ENCODE results near the gene ACSL5. TPM values are rescaled to one million over a fixed set of nuclear protein-coding genes. Genes with fewer than 3 reads are reported as not detected.

The ACSL5 gene
- total and polyA plus RNA-seq, 3 donors from 2014 or later = 10.1 to 20.1 (median 11.4) TPM

DNA sequence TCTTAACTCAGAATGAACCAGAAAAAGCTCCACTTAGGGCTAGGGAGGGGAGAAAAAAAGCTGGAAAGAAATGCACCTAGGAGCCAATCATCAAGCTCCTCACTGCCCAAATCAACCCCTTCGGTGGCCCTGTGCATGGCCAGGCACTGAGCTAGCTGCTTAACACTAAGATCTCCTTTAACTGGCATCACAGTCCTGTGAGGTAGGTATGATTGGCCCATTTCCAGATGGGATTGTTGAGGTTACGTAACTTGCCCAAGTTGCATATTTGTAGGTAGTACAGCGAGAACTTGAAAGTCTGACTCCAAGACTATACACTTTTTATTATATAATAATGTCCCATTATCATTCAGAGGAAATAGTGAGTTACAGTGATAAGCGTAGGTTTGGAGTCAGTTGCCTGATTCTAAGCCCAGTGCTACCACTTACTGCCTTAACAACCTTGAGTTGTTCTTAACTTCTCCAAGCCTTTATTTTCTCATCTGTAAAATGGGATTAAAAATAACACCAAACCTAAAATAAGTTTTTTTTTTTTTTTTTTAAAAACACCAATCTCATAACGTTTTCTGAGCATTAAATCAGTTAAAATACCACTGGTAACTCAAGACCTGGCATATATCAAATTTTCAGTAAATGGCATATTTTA, 37.2 kb upstream of the ACSL5 start:
- H3K36me3 ChIP-seq (ENCODE audit: low read depth, missing control alignments) = no peaks in the 10 kb centered on the region
- H3K27ac ChIP-seq = no peak overlapping the region
- H3K9me3 ChIP-seq = no peaks in the 10 kb centered on the region
- H3K4me3 ChIP-seq = no peak overlapping the region
- peaks cover under 1% of the 10 kb centered on the region for H3K4me1 ChIP-seq
- H3K27me3 ChIP-seq = no peaks in the 10 kb centered on the region
- WGBS, 2 donors = 86% methylated on average over 5 of the region's 5 CpGs
- TF ChIP-seq POLR2A (IDR thresholded peaks at IDR 0.05) = no peak
- TF ChIP-seq, protein P1, sequence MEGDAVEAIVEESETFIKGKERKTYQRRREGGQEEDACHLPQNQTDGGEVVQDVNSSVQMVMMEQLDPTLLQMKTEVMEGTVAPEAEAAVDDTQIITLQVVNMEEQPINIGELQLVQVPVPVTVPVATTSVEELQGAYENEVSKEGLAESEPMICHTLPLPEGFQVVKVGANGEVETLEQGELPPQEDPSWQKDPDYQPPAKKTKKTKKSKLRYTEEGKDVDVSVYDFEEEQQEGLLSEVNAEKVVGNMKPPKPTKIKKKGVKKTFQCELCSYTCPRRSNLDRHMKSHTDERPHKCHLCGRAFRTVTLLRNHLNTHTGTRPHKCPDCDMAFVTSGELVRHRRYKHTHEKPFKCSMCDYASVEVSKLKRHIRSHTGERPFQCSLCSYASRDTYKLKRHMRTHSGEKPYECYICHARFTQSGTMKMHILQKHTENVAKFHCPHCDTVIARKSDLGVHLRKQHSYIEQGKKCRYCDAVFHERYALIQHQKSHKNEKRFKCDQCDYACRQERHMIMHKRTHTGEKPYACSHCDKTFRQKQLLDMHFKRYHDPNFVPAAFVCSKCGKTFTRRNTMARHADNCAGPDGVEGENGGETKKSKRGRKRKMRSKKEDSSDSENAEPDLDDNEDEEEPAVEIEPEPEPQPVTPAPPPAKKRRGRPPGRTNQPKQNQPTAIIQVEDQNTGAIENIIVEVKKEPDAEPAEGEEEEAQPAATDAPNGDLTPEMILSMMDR (IDR thresholded peaks at IDR 0.05) = no peak
- no peak for DNase-seq
- intact Hi-C loops (cut with DNase I; ENCODE audit: low total_unique reads) = no loop called here

GRCh38 chr10:112338957-112339356, 35.0 kb upstream of the ACSL5 start:
- no peaks in the 10 kb centered on the region for H3K4me1 ChIP-seq
- H3K36me3 ChIP-seq (ENCODE audit: low read depth, missing control alignments) = no peaks in the 10 kb centered on the region
- no peaks in the 10 kb centered on the region for H3K27me3 ChIP-seq
- WGBS, 2 donors = 78 to 91% methylated on average over 3 of the region's 3 CpGs
- no peak for DNase-seq
- intact Hi-C loops (cut with DNase I; ENCODE audit: low total_unique reads) = no loop called here
- no peak overlapping the region for H3K27ac ChIP-seq
- no peak overlapping the region for H3K4me3 ChIP-seq
- H3K9me3 ChIP-seq = no peaks in the 10 kb centered on the region
- no peak for TF ChIP-seq POLR2A (IDR thresholded peaks at IDR 0.05)
- TF ChIP-seq, protein P1 (IDR thresholded peaks at IDR 0.05) = no peak

- Histone ChIP-seq H3K4me1 (no peaks in the 10 kb centered on the region), H3K27me3 (no peaks in the 10 kb centered on the region), H3K27ac (no peak overlapping the region), H3K4me3 (no peak overlapping the region), H3K36me3 (ENCODE audit: low read depth, missing control alignments) (no peaks in the 10 kb centered on the region), H3K9me3 (no peaks in the 10 kb centered on the region)
- TF ChIP-seq POLR2A (IDR thresholded peaks at IDR 0.05) = no peak
- TF ChIP-seq, protein P1 (IDR thresholded peaks at IDR 0.05) = no peak
- no peak for DNase-seq
- 95% methylated on average over 2 of the region's 2 CpGs; no CpG with 5 or more reads in 1 of the 2 donors for WGBS, 2 donors
- intact Hi-C loops (cut with DNase I; ENCODE audit: low total_unique reads) = no loop called here
These were observed 33.3 kb upstream of the ACSL5 start for GRCh38 chr10:112340601-112341000.

- H3K27me3 ChIP-seq = no peaks in the 10 kb centered on the region
- no peaks in the 10 kb centered on the region for H3K4me1 ChIP-seq
- H3K4me3 ChIP-seq = no peak overlapping the region
- no peaks in the 10 kb centered on the region for H3K36me3 ChIP-seq (ENCODE audit: low read depth, missing control alignments)
- DNase-seq = no peak
- intact Hi-C loops (cut with DNase I; ENCODE audit: low total_unique reads) = no loop called here
- TF ChIP-seq, protein P1 (IDR thresholded peaks at IDR 0.05) = no peak
- TF ChIP-seq POLR2A (IDR thresholded peaks at IDR 0.05) = no peak
- 77 to 78% methylated on average over 5 of the region's 5 CpGs for WGBS, 2 donors
- no peaks in the 10 kb centered on the region for H3K9me3 ChIP-seq
- no peak overlapping the region for H3K27ac ChIP-seq
These were observed 30.7 kb upstream of the ACSL5 start for GRCh38 chr10:112343056-112343806.

Measured in testis (tissue), 3 donors.